GM23338 (cell line): ENCODE measurements around the gene ADM2.

Experiments used
- CTCF ChIP-seq, 2 experiments: fragments of 200-600 bp in 1 of 2; sonication (generic) in 1 of 2; conservative IDR thresholded peaks; 2 replicates each; pipeline versions ENCODE4 v1.5.1 to v1.6.1; 2016 to 2017; ENCODE audit warnings: antibody characterized with exemption in 2 of 2, low read depth in 2 of 2, mild to moderate bottlenecking in 2 of 2, moderate library complexity in 1 of 2
- EZH2 ChIP-seq: fragments of 200-600 bp; sonication (generic); IDR thresholded peaks from one replicate; pipeline ENCODE4 v1.8.0; 2017; ENCODE audit warnings: antibody characterized with exemption, mild to moderate bottlenecking, low read depth; ENCODE audit not compliant: unreplicated experiment

- no peak for TF ChIP-seq CTCF (conservative IDR thresholded peaks at IDR 0.05; ENCODE audit: low read depth in 2 of 2)
- TF ChIP-seq EZH2, result no peak
Observed at GRCh38 chr22:50460938-50461337, 20.4 kb upstream of the ADM2 start.
